ENCODE data around the gene DLK1.

DNA sequence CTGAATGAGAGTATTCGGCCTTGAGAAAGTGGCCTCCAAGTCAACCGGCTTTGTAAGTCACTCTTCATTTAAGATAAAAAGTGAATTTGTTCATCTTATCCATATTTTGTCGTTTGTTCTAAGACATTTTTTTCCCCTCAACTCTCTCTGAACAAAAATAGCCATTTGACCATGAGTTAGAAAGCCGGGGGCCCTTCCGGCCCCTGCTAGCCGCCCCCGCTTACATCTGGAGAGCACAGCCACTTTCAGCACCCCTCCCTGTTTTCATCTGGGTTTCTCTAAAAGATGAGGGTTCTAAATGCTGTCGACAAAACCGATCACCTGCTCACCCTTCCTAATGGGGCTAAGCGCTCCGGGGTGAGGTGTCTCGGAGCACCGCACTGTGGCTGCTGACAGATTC is 30.7 kb upstream of the DLK1 start:
- TF ChIP-seq POLR2A (IDR thresholded peaks at IDR 0.05): no peak
- TF ChIP-seq, protein P1, sequence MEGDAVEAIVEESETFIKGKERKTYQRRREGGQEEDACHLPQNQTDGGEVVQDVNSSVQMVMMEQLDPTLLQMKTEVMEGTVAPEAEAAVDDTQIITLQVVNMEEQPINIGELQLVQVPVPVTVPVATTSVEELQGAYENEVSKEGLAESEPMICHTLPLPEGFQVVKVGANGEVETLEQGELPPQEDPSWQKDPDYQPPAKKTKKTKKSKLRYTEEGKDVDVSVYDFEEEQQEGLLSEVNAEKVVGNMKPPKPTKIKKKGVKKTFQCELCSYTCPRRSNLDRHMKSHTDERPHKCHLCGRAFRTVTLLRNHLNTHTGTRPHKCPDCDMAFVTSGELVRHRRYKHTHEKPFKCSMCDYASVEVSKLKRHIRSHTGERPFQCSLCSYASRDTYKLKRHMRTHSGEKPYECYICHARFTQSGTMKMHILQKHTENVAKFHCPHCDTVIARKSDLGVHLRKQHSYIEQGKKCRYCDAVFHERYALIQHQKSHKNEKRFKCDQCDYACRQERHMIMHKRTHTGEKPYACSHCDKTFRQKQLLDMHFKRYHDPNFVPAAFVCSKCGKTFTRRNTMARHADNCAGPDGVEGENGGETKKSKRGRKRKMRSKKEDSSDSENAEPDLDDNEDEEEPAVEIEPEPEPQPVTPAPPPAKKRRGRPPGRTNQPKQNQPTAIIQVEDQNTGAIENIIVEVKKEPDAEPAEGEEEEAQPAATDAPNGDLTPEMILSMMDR (IDR thresholded peaks at IDR 0.05): no peak
